ENCODE data around the gene PSD4. TPM values are rescaled to one million over a fixed set of nuclear protein-coding genes. Genes with fewer than 3 reads are reported as not detected.

The PSD4 gene
- total and polyA plus RNA-seq, 2 experiments from 2014 or later, result 15.1 to 26.5 TPM

GRCh38 chr2:113142290-113142689 lies 31.5 kb upstream of the PSD4 start:
- no peaks in the 10 kb centered on the region for H3K9me2 ChIP-seq (replicated peaks; ENCODE audit: insufficient read depth)
- H3K4me2 ChIP-seq, result no peak overlapping the region
- no peaks in the 10 kb centered on the region for H3K36me3 ChIP-seq (replicated peaks; ENCODE audit: insufficient read depth, low read depth)

GRCh38 chr2:113144259-113144658 lies 29.5 kb upstream of the PSD4 start:
- no peak for TF ChIP-seq CTCF (IDR thresholded peaks at IDR 0.05; ENCODE audit: poor library complexity)
- no peak for TF ChIP-seq EZH2phosphoT487 (IDR thresholded peaks at IDR 0.05; ENCODE audit: low read depth, severe bottlenecking, unreplicated experiment)
- no peak for TF ChIP-seq EZH2 (IDR thresholded peaks at IDR 0.05; ENCODE audit: borderline replicate concordance)
- no peak overlapping the region for H3K27ac ChIP-seq

More at GRCh38 chr2:113142290-113142689, 31.5 kb upstream of the PSD4 start:
- H4K20me1 ChIP-seq (ENCODE audit: insufficient read depth, poor library complexity, severe bottlenecking), result no peaks in the 10 kb centered on the region
- no peaks in the 10 kb centered on the region for H3K27me3 ChIP-seq
- H2AFZ ChIP-seq, result no peak overlapping the region
- H3K4me1 ChIP-seq (ENCODE audit: insufficient read depth), result peaks cover 9% of the 10 kb centered on the region
- H3K9me3 ChIP-seq (ENCODE audit: low read depth), result no peaks in the 10 kb centered on the region
- H3K79me2 ChIP-seq, result no peaks in the 10 kb centered on the region
- 86% methylated on average over 2 of the region's 2 CpGs for WGBS (ENCODE audit: low lambda C conversion rate, missing lambda C conversion rate)
- H3K4me3 ChIP-seq, result no peak overlapping the region
- TF ChIP-seq CTCF (IDR thresholded peaks at IDR 0.05; ENCODE audit: poor library complexity) (no peak), EZH2 (IDR thresholded peaks at IDR 0.05; ENCODE audit: borderline replicate concordance) (no peak), EZH2phosphoT487 (IDR thresholded peaks at IDR 0.05; ENCODE audit: low read depth, severe bottlenecking, unreplicated experiment) (no peak)
- DNase-seq (ENCODE audit: low spot score), result no peak
- no peak overlapping the region for H3K27ac ChIP-seq

GRCh38 chr2:113148606-113149552 lies 24.9 kb upstream of the PSD4 start:
- no peaks in the 10 kb centered on the region for H4K20me1 ChIP-seq (ENCODE audit: insufficient read depth, poor library complexity, severe bottlenecking)
- no peaks in the 10 kb centered on the region for H3K9me2 ChIP-seq (replicated peaks; ENCODE audit: insufficient read depth)
- no peaks in the 10 kb centered on the region for H3K27me3 ChIP-seq
- no peak overlapping the region for H3K27ac ChIP-seq
- no peaks in the 10 kb centered on the region for H3K9me3 ChIP-seq (ENCODE audit: low read depth)
- no peaks in the 10 kb centered on the region for H3K4me1 ChIP-seq (ENCODE audit: insufficient read depth)
- DNase-seq (ENCODE audit: low spot score), result no peak
- no peak overlapping the region for H3K4me3 ChIP-seq
- TF ChIP-seq CTCF (IDR thresholded peaks at IDR 0.05; ENCODE audit: poor library complexity), result no peak
- no peak for TF ChIP-seq EZH2 (IDR thresholded peaks at IDR 0.05; ENCODE audit: borderline replicate concordance)
- no peak overlapping the region for H3K4me2 ChIP-seq
- no peak overlapping the region for H2AFZ ChIP-seq
- no peaks in the 10 kb centered on the region for H3K79me2 ChIP-seq
- H3K36me3 ChIP-seq (replicated peaks; ENCODE audit: insufficient read depth, low read depth), result no peaks in the 10 kb centered on the region
- WGBS (ENCODE audit: low lambda C conversion rate, missing lambda C conversion rate), result 85% methylated on average over 8 of the region's 8 CpGs

More at GRCh38 chr2:113144259-113144658, 29.5 kb upstream of the PSD4 start:
- H3K27me3 ChIP-seq, result no peaks in the 10 kb centered on the region
- H3K4me1 ChIP-seq (ENCODE audit: insufficient read depth), result peaks cover 6% of the 10 kb centered on the region
- no peaks in the 10 kb centered on the region for H3K9me2 ChIP-seq (replicated peaks; ENCODE audit: insufficient read depth)
- no peaks in the 10 kb centered on the region for H3K79me2 ChIP-seq
- H3K4me2 ChIP-seq, result no peak overlapping the region
- WGBS (ENCODE audit: low lambda C conversion rate, missing lambda C conversion rate), result 92% methylated on average over 4 of the region's 4 CpGs
- H3K9me3 ChIP-seq (ENCODE audit: low read depth), result no peaks in the 10 kb centered on the region
- no peak overlapping the region for H3K4me3 ChIP-seq
- H3K36me3 ChIP-seq (replicated peaks; ENCODE audit: insufficient read depth, low read depth), result no peaks in the 10 kb centered on the region
- no peak overlapping the region for H2AFZ ChIP-seq
- no peak for DNase-seq (ENCODE audit: low spot score)
- H4K20me1 ChIP-seq (ENCODE audit: insufficient read depth, poor library complexity, severe bottlenecking), result no peaks in the 10 kb centered on the region
